Choroid plexus epithelial cell (primary cell): Measurements from ENCODE around the gene RBM47.

Source experiments
- DNase-seq: peaks from one replicate; pipeline ENCODE4 v3.0.0-alpha.2; 2010; ENCODE audit warnings: low read depth
- H3K4me3 ChIP-seq: 2 replicates; pipeline ENCODE4 v1.5.1; 2011; ENCODE audit warnings: low read depth, mild to moderate bottlenecking, control low read depth, low read length, moderate library complexity
- TF ChIP-seq, protein P1 (sequence below): conservative IDR thresholded peaks from 2 replicates; pipeline ENCODE4 v1.5.1; 2011; ENCODE audit warnings: low read depth, mild to moderate bottlenecking, control low read depth, inconsistent platforms, low read length, moderate library complexity

Gene RBM47

DNA sequence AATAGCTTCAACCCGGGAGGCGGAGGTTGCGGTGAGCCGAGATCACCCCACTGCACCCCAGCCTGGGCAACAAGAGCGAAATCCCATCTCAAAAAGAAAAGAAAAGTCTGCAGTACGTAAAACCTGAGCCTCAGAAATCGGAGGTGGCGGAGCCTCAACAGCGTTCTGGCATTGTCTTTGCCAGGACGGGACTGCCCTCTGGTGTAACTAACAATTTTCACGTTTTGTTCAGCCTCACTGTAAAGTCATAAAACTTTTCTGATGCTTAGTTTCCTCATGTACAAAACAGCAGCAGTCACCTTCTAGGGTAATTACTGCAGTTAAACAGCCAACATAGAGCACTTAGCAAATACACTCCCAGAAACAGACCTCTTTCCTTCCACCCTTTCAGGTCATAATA is 121.7 kb downstream of the RBM47 start:
- no peak overlapping the region for H3K4me3 ChIP-seq
- DNase-seq = no peak
- TF ChIP-seq, protein P1, sequence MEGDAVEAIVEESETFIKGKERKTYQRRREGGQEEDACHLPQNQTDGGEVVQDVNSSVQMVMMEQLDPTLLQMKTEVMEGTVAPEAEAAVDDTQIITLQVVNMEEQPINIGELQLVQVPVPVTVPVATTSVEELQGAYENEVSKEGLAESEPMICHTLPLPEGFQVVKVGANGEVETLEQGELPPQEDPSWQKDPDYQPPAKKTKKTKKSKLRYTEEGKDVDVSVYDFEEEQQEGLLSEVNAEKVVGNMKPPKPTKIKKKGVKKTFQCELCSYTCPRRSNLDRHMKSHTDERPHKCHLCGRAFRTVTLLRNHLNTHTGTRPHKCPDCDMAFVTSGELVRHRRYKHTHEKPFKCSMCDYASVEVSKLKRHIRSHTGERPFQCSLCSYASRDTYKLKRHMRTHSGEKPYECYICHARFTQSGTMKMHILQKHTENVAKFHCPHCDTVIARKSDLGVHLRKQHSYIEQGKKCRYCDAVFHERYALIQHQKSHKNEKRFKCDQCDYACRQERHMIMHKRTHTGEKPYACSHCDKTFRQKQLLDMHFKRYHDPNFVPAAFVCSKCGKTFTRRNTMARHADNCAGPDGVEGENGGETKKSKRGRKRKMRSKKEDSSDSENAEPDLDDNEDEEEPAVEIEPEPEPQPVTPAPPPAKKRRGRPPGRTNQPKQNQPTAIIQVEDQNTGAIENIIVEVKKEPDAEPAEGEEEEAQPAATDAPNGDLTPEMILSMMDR = no peak

DNA sequence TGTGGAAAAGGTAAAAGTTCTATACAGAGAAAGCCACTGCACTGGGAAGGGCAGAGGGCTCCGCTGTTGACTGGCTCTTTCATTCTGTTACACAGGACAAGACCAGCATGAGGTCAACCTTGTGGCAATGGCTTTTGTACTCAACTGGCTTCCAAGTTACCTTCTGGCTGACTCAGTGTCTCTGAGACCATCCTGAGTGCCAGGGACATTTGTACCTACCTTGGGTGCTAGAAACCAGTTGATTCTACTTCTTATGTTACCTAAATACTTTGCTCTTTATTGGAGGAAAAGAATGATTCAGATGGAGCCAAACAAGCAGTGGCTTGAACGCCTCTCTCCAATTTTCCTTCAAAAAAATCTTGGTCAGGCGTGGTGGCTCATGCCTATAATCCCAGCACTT is 123.2 kb downstream of the RBM47 start:
- H3K4me3 ChIP-seq = no peak overlapping the region
- no peak for DNase-seq
- TF ChIP-seq, protein P1 = no peak

DNA sequence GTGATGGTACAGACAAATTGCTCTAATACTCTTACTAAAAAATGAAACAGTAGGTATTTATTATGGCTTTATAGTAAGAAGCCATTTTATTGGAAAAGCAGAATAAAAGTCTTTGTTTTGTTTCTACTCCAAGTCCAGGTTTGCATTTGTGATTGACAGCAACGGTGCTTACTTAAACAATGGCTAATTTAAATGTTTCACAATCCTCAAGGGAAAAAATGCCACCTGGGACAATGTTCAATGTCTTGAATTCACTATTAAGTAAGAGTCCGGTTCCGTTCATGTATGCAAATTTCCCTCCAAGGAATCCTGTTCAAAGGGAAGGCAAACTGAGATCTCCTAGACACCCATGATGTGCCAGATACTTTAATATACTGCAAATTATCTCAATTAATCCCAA is 123.6 kb downstream of the RBM47 start:
- TF ChIP-seq, protein P1 = no peak
- no peak overlapping the region for H3K4me3 ChIP-seq
- no peak for DNase-seq

DNA sequence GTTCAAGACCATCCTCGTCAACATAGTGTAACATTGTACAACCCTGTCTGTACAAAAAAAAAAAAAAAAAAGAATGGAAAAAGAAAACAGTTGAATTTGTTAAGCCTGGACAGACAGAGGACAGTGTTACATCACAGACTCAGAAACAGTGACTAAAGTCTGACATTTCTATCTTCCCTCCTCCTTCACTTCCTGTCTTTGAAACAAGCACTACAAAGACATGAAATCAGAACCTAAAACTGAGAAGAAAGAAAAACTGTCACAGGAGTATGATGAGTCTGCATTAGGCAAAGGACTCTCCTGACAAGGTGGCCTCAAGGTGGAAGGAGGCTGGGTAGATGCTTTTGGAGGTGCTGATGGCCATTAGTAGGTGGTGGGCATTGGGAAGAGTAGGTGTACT is 126.7 kb downstream of the RBM47 start:
- TF ChIP-seq, protein P1 = no peak
- no peak overlapping the region for H3K4me3 ChIP-seq
- no peak for DNase-seq

DNA sequence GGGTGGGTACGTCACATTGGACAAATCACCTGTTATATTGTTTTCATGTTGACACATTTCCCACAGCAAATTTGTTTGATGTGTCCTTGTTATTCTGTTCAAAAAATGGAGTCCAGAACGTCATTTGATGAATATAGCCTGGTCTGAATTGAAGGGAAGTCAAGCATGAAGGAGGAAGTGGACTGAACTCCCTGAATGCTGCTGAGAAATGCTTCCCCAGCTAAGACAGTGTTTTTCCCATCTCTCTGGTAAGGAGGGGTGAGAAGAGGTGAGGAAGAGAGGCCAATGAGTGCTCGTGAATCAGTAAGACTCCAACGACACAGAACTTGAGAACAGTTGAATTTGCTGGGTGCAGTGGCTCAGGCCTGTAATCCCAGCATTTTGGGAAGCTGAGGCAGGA is 127.4 kb downstream of the RBM47 start:
- TF ChIP-seq, protein P1 = no peak
- H3K4me3 ChIP-seq = no peak overlapping the region
- DNase-seq = no peak

DNA sequence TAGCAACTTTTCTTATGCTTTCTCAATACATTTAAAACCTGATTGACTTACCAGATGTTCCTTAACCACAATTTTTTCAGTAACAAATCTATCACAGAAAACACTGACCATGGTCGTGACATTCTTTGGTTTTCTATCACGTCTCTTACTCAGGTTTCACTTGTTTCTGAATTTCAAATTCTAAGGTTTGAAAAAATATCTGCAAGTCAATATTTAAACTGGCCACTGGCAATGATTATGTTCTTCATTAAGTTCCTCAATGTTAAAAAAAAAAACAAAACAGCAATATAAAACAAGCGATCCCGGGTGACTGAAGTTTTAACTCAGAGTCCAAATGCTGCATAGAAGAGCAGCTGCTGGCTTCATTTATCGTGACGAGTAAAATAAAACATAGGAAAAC is 128.9 kb downstream of the RBM47 start:
- TF ChIP-seq, protein P1 = no peak
- DNase-seq = no peak
- no peak overlapping the region for H3K4me3 ChIP-seq

DNA sequence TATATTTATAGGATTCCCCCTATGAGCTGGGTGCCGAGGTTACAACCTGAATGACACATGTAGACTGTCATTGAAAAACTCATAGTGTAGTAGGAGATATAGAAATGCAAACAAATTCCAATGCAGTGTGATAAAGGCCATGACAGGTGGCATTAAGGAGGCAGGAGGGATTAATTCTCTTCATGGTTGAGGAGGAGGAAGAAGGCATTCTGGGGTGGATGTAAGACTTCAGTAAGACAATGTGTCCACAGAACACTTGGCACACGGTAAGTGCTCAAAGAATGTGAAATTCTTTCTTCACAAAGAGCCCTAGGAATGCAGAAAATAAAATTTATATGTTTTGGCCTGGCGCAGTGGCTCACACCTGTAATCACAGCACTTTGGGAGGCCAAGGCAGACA is 136.5 kb downstream of the RBM47 start:
- TF ChIP-seq, protein P1 = no peak
- DNase-seq = no peak
- no peak overlapping the region for H3K4me3 ChIP-seq
